ENCODE measurements around the gene GNAS.
"Not testable (repeated sequence)": the region's sequence is repeated elsewhere in the genome, so short reads cannot be mapped to it uniquely, and the experiment has no call there.

GNAS gene

DNA sequence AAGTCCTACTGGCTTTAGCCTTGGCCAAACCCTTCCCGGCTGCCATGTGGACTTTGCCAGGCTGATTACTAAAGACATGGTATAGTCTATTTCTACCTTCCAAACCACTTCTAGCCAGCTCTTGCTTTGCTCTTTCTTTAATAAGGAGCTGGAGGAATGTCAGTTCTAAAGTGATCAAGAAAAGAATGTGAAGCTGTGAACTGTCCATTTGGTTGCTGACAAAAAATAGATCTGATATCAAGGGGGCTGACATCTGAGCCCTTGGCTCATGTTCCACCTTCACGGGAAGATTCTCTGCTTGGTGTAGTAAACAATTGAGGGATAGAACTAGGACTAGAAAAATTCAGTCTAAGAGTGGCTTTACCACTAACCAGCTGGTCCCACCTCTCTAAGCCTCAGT lies 24.4 kb upstream of the GNAS start:
- no peak for DNase-seq (ENCODE audit: low read depth)

DNA sequence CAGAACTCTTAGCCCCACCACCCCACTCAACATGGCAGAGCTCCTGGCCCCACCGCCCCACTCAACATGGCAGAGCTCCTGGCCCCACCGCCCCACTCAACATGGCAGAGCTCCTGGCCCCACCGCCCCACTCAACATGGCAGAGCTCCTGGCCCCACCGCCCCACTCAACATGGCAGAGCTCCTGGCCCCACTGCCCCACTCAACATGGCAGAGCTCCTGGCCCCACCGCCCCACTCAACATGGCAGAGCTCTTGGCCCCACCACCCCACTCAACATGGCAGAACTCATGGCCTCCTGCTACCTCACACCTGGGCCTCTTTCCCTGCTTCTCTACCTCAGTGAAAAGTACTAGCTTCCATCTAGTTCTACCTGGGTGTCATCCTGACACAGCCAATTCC lies 23.7 kb upstream of the GNAS start:
- DNase-seq (ENCODE audit: low read depth), result not testable (repeated sequence)

DNA sequence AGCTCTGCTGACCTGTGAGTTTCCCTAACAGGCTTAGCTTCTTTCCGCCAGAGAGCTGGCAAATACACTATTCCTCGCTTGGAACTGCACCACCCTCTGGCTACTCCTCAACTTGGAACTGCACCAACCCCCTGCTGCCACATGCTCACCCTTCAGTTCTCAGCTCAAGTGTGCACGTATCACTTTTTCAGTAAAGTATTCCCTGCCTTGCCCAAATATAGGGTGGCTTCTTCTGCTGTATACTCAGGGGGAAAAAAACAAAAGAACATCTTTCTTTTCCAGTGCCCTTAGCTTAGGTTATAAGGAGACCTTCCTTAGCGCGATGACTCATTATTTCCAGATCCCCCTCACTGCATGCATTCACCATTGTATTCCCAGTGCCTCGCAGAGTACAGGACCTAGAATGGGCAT lies 23.0 kb upstream of the GNAS start:
- peak; percentile 8 for DNase-seq (ENCODE audit: low read depth)

DNA sequence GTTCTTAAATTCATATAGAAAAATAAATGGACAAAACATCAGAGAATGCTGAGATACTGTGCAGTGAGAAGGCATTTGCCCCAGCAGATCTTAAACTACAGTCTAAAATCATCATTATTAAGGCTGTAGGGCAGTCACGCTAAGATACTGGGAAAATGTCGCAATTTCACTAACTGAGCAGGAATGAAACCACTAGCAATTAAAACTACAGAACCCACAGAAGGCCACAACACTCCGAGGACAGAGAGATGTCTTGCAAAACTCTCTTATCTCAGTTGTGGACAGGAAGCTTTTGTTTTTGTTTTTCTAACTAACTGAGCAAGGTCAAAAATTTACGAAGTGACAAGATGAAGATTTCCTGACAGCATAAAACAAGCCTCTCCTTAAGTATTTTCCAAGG lies 20.1 kb upstream of the GNAS start:
- DNase-seq (ENCODE audit: low read depth), result no peak

DNA sequence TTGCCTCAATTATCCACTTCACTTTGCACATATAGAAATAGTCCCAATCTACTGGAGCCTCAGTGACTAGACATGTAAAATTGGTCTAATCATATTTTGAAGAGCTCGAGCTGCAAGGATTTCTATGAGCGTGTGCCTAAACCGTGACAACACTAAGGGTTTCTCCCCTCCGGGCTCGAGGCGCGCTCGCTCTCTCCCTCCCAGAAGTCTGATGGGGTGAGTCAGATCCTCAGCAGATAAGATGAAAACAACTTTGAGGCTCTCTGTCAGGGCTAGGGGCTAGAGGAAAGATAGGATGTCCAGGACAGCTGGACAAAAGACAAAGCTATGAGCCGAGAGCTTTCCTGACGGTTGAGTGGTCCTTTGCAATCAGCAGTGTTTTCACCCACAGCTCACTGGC lies 18.6 kb upstream of the GNAS start:
- no peak for DNase-seq (ENCODE audit: low read depth)

DNA sequence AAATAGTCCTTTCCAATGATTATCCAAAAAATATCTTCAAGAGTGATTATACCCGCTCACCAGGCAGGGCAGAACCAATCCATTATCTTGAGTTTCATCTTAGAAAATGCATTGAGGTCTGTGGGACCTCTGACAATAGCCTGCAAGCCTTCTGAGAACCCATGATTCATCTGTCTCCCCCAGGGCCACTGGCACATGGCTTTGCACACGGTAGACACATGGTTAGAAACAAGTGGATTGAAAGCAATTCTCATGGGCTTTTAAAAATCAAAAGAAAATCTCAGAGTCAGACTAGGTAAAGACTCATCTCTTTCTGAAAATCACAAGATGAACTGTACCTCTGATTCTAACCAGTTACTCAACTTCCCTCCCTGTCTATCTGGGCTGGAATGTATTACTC lies 17.3 kb upstream of the GNAS start:
- DNase-seq (ENCODE audit: low read depth), result no peak

DNA sequence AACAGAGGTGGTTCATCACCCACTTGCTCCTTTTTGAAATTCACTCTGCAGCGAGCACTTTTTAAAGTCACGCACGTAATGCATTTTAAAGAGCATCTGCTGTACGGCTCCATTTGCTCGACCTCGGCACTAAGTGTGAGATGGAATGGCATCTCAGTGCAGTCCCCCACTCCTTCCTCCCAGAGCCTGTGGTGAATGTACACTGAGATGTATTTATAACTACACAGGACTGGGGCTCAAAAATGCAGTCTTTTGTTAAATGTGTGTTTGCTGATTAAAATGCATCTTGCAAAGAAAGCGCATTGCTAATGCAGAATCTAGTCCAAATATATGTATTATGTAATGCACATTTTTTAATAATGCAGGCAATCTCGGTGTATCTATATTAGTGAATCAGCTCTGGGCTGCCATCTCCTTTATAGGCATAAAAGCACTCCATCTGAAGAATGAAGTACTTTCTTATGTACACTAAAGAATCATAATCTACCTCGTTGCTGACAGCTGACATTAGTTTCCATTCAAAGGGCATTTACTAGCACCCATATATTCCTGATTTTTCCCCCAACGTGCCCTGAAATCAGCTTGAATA lies 15.8 kb upstream of the GNAS start:
- DNase-seq (ENCODE audit: low read depth), result no peak

DNA sequence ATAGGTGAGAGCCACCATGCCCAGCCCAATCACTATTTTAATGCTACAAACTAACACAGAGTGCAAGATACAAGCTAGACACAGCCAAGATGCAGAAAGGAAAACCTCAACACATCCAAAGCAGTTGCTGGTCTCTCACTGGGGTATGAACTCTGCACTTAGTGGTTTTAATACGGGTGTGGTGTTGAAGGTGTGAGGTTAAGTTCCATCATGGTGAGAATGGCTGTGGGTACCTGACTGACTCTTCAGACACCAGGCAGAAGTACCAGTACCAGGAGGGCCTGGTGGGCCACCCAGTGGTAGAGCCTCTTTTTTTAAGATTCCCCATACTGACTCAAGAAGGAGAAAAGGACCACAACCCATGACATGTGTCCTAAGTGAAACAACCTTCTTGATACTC lies 14.8 kb upstream of the GNAS start:
- no peak for DNase-seq (ENCODE audit: low read depth)

DNA sequence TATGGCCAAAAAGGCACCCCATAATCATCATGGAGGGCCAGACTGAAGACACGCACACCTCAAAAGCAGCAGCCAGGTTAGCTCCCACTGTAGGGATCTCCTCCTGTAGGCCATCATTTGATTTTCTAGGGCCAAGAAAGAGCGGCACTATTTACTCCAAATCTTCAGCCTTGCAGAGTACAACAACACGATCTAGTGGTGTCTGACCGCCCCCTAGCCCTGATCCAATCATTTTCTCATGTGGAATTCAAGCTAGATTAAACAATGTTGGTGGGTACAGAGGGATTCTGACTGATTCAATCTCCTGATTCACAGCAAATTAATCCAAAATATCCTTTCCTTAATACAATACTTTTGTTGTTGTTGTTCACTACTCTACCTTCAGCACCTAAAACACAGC lies 14.3 kb upstream of the GNAS start:
- DNase-seq (ENCODE audit: low read depth), result no peak

DNA sequence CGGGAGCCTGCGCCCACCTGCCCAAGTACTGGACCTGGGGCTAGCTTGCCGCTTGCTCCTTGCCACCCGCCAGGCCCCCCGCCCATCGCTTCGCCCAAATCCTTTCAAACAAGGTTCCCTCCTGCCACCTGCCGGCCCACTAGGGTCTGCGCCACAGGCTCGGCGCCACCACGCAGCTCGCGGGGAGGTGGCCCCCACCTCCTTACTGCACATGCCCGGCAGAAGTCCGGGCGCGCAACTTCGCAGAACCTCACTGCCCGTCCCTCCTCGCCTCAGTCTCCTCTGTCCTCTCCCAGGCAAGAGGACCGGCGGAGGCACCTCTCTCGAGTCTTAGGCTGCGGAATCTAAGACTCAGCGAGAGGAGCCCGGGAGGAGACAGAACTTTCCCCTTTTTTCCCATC lies 13.0 kb upstream of the GNAS start:
- no peak for DNase-seq (ENCODE audit: low read depth)

DNA sequence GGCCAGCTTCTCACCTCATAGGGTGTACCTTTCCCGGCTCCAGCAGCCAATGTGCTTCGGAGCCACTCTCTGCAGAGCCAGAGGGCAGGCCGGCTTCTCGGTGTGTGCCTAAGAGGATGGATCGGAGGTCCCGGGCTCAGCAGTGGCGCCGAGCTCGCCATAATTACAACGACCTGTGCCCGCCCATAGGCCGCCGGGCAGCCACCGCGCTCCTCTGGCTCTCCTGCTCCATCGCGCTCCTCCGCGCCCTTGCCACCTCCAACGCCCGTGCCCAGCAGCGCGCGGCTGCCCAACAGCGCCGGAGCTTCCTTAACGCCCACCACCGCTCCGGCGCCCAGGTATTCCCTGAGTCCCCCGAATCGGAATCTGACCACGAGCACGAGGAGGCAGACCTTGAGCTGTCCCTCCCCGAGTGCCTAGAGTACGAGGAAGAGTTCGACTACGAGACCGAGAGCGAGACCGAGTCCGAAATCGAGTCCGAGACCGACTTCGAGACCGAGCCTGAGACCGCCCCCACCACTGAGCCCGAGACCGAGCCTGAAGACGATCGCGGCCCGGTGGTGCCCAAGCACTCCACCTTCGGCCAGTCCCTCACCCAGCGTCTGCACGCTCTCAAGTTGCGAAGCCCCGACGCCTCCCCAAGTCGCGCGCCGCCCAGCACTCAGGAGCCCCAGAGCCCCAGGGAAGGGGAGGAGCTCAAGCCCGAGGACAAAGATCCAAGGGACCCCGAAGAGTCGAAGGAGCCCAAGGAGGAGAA lies 12.3 kb upstream of the GNAS start:
- no peak for DNase-seq (ENCODE audit: low read depth)

DNA sequence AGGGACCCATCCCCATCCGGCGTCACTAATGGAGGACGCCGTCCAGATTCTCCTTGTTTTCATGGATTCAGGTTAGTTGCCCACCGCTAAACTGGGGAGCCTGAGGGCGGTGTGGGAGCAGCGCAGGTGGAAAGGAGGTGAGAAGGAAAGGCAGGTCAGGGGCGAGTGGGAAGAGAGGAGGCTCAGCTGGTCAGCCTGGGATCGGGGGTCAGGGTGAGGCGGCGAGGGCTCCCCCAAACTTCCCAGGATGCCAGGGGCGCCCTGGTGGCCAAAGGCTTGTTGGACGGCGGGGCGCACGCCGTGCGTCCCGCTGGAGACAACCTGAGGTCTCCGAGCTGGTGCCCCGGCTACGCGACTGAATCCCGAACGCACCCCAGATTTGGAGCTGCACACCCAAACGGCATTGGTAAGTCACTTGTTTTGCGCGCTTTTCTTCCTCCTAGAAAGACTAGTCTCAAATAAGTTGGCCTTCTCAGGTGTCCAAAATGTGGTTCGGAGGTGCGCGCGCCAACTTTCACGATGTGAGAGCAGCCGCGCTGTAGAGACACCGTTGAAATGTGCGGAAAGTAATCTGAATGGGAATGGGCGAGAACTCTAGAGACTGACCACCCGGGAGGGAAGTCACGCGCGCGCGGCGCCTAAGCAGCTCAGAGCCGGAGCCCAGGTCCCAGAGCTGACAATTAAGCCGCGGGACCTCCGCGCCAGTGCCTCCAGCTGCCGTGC lies 11.5 kb upstream of the GNAS start:
- DNase-seq (ENCODE audit: low read depth), result no peak

DNA sequence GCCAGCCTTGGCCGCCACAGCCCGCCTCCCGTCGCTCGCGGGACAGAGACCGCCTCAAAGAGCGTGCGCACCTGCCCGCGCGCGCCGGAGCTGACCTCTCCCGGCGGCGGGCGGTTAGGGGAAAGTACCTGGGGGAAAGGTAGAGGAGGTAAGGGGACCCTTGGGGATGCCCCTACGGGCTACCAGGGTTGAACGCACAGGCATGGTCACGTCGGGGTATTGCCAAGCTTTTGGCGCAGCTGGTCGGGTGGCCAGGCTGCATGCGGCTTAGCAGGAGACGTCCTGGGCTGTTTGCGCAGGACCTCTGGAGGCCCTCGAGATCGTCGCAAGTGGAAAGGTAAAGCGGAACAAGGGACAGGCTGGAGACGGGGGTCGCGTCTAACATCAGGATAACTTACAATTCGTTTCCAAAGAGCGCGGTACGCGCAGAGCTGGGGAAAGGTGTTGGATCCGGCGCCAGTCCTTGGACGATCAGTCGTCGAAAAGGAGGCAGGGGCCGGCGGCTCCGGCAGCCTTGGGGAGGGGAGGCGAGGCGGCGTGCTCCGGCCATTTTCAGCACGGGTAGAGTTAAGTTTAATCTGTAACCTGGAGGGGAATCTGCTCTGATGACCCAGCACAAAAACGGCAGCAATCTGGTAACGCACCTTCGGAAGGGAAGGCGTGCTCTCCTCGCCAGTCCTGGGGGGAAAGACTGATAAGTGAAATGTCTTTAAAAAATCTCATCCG lies 10.8 kb upstream of the GNAS start:
- DNase-seq (ENCODE audit: low read depth), result no peak

DNA sequence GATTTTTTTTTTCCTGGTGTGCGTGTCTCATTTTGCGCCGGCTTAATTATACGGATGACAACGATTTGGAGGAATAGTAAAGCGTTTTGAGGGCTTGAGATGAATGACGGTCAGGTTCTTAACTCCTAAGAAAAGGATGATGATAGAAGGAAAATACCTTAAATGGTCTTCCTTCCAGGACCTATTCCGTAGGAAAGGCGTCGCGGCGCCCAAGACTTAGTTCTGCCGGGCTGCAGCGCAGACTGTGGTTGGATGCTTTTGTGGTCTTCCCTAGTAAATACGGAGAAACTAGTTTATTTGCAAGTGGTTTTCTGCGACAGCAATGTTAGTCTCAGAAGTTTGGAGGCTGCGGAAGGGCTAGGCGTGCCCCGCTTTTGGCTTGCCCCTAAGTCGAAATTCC lies 10.2 kb upstream of the GNAS start:
- DNase-seq (ENCODE audit: low read depth), result no peak

DNA sequence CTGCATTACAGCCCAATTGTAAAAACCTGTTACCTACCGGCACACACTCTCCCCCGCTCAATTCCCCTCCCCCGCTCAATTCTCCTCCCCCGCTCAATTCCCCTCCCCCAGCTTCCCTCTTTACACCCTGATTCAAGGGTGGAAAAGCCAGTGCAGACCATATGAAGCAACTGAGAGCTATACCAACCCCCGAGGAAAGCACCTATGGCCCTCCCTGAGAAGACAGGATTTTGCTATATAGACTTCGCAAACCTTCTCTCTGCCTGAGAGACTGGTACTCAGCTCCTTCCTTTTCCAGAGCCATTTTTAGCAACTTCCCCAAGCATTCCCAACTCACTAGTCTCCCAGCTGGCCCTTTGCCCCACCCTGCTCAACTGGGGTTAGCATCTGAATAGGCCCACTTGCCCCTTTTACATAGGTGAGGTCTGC lies 9.4 kb upstream of the GNAS start:
- DNase-seq (ENCODE audit: low read depth), result no peak

DNA sequence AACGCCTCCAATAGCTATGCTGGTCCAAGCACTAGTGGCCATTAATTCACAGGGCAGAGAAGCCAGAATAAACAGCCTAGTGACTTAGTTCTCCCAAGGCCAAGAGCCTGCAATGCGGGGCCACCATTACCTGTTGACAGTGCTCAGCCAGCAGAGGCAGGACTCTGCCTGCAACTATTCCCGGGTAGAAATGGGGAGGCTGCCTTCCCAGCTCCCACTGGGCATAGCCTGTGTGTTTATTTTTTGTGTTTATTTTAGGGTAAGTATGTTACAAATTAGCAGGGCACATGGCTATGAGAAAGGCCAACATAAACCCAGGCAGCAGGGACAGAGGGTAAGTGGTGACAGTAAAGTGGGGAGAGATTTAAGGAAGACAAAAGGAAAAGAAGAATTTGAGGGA lies 6.8 kb upstream of the GNAS start:
- DNase-seq (ENCODE audit: low read depth), result no peak

DNA sequence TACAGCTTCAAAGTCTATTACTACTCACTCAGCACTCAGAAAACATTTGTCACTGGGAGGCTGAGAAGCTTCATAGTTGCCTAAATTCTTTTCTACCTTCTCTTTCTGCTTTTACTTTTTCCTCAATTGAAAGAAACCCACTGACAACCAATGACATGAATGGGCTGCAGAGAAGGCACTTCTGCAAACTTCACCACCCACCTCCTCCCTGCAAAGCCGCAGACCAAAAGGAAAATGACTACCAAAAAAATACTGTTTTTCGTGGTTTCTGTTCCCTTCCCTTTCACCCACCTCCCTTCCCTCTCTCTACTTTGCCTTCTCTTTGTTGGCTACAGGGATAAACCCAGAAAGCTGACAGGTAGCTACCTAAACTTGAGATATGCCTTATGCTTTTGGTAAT lies 5.1 kb upstream of the GNAS start:
- DNase-seq (ENCODE audit: low read depth), result no peak

DNA sequence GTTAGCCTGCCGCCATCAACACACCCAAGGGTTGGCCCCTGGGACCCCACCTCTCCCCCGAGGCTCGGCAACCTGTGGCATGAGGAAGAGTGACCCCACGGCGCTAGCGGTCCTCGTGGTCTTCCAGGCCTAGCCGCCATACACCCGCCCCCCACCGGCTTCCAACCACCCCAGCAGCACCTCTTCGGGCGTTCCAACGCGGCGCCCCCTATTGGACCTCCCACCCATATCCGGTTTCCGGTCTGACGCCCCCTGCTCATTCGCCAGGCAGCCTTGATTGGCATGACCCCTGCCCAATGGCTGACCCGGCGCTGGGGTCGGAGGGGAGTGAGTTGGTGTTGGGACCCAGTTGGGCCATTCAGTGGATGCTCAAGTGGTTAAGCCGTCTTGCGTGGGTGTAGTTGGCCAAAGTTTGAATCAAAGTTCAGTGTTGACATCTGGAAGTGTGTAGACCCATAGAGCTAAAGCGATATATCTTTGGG lies 1.8 kb upstream of the GNAS start, which contains the start of gene GNAS-AS1:
GNAS-AS1 (minus strand) TSS at position 210 of the 482 bp plus-strand sequence.
- peak; percentile 72 for DNase-seq (ENCODE audit: low read depth)

DNA sequence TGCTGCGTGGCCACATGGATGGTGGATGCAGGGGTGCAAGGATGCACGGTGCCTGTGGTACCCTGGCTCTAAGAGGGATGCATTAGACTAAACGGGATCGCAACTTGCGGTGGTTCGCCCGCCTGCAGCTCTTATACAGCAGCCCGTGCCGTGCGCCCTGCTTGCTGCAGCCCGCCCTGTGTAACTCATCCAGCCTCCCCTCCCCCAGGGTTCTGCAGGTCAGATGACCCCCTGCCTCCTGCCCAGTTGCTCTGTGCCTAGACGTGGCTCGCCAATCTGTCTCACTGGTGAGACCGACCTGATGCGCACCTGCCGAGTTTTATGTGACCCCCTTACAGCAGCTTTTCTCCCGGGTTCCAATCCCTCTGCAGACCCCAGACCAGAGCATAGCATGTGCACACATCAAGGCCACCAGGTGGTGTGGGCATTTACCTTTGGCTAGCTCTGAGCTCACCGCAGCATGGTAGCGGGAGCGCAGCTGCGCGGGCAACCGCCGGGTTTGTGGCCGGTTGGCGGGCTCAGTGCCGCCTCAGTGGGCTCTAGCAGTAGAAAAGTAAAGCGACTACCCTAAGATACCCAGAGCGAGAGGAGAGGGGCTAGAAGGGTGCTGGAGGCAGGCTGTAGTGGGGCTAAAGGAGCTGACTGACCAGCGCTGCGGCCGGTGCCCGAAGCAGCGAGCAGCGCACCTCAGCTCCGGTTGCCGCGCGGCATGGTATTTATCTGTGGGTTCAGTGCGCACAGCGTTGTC lies 1.1 kb upstream of the GNAS start:
- no peak for DNase-seq (ENCODE audit: low read depth)

DNA sequence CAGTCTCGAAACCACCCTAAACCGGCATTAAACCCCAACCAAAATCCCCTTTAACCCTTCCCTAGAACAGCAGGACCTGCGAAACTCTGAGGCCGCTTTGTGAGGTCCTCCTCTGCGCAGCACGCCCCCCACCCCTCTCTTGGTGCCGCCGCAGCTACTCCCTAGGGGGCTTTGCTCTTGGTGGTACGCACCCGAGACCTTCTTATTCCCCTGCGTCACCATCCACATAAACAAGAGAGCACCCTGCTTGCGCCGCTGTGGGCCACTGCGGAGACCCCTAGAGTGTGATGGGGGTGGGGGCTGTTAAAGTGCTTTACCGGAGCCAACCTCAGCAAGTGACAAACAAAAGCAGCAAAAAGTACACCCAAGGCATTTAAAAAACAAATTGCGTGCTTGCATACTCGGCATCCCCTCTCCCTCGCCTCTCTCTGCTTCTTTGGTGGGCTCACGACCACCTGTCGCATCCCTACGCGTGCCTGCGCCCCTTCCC lies 502 bp upstream of the GNAS start:
- DNase-seq (ENCODE audit: low read depth), result no peak

DNA sequence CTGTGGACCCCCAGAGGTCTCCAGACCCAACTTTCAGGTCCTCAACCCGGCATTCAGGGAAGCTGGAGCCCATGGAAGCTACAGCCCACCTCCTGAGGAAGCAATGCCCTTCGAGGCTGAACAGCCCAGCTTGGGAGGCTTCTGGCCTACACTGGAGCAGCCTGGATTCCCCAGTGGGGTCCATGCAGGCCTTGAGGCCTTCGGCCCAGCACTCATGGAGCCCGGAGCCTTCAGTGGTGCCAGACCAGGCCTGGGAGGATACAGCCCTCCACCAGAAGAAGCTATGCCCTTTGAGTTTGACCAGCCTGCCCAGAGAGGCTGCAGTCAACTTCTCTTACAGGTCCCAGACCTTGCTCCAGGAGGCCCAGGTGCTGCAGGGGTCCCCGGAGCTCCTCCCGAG lies 950 bp downstream of the GNAS start:
- no peak for DNase-seq (ENCODE audit: low read depth)
